Left lobe of liver (tissue), 2 donors: ENCODE data around the gene SYNJ2. TPM values are rescaled to one million over a fixed set of nuclear protein-coding genes. Genes with fewer than 3 reads are reported as not detected.

Source experiments
- ATAC-seq: fragments of 200-7000 bp; cut with Tn5 transposase; one replicate; pipeline ENCODE4 v1.9.1; 2020; ENCODE audit warnings: mild to moderate bottlenecking, moderate library complexity
- DNase-seq: peaks from one replicate; pipeline ENCODE4 v3.0.0-alpha.2; 2020; ENCODE audit warnings: low spot score
- total RNA-seq: library from RNA; stranded (reverse); gene quantifications from one replicate; pipeline ENCODE4 v1.2.1, GENCODE V29; 2021
- donor health status: DM: no; HTN: no; CAD: no; lungs with moderate emphysema.
- donor health status: DM: no; HTN: yes; CAD: no.

SYNJ2 gene
- total RNA-seq, 1 donor from 2014 or later: 5.5 TPM

- DNase-seq: no peak
- ATAC-seq: no peak
Observed at GRCh38 chr6:158024566-158025297, 43.1 kb downstream of the SYNJ2 start.

DNA sequence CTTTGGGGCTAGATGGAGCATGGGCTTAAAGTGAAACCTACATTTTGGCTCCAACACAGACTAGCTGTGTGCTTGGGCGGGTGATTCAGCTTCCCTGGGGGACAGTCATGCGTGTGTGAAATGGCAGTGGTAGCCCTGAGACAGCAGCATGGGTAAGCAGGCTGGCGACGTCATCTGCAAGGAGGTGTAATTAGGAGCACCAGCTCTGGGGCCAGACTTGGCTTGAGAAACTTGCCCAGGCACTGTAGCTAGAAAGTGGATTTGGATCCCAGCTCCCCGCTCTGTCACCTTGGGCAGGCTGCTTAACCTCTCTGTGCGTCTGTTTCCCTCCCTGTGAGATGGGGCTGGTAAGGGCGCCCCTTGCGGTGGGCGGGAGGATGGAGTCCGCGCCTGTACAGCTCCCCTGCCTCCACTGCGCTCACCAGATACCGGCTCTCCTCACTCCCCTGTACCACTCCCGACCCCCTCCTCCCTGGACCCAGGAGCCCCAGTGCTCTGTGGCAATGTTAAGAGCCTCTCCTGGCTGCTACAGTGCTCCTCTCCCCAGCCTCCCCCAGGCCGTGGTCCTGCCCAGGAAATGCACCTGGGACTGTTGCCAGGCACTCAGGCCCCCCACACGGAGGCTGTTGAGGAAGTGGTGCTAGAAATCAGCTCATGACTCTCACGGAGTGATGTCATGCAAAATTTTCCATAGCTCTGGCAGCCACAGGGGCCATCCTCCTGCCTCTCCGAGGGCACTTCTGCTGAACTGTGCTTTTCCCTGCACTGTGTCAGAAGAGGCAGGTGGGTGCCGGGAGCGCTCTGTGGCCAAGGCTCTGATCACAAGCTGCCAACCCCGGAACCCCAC lies 44.6 kb downstream of the SYNJ2 start:
- DNase-seq: peak; percentile 70
- peak; percentile 69 for ATAC-seq

GRCh38 chr6:158026901-158027589 lies 45.4 kb downstream of the SYNJ2 start:
- DNase-seq (no peak), ATAC-seq (no peak)

GRCh38 chr6:158027590-158028285 lies 46.1 kb downstream of the SYNJ2 start:
- no peak for ATAC-seq
- DNase-seq: no peak

- ATAC-seq: no peak
- DNase-seq: no peak
Observed at GRCh38 chr6:158028421-158028820, 46.8 kb downstream of the SYNJ2 start.

- ATAC-seq: no peak
- DNase-seq: no peak
Observed at GRCh38 chr6:158028876-158029275, 47.2 kb downstream of the SYNJ2 start.

- no peak for DNase-seq
- no peak for ATAC-seq
Observed at GRCh38 chr6:158029668-158030230, 48.1 kb downstream of the SYNJ2 start.

GRCh38 chr6:158030380-158031300 lies 49.0 kb downstream of the SYNJ2 start:
- DNase-seq (no peak), ATAC-seq (no peak)

GRCh38 chr6:158031381-158032353 lies 50.0 kb downstream of the SYNJ2 start:
- DNase-seq: no peak

GRCh38 chr6:158032354-158032733 lies 50.7 kb downstream of the SYNJ2 start:
- DNase-seq (no peak), ATAC-seq (no peak)

More at GRCh38 chr6:158031381-158032353, 50.0 kb downstream of the SYNJ2 start:
- ATAC-seq: peak; percentile 24

DNA sequence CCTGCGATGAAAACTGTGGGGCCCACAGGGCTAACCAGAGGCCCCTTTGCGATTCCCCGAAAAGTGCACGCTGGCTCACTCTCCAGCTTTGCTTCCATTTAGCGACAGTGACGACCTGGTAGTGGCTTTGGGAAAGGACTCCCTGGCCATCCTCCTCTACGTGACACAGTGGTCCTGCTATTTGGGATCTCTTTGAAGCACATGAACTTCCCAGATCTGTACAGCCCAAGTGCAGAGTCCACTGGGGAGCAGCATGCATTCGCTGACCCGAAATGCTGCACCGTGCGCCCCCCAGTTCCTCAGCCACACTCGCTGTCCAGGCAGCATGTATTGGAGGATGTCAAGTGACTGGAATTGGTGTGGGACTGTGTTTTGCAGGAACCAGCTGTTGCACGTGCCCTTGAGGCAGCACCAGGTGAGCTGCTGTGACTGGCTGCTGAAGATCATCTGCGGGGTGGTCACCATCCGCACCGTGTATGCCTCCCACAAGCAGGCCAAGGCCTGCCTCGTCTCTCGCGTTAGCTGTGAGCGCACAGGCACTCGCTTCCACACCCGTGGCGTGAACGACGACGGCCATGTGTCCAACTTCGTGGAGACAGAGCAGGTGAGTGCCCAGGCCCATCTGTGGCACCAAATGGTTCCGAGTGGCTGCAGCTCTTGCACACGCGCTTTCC lies 51.6 kb downstream of the SYNJ2 start:
- DNase-seq (no peak), ATAC-seq (no peak)

GRCh38 chr6:158033751-158034702 lies 52.4 kb downstream of the SYNJ2 start:
- ATAC-seq: peak; percentile 96

GRCh38 chr6:158036261-158036660 lies 54.6 kb downstream of the SYNJ2 start:
- ATAC-seq (no peak), DNase-seq (no peak)

More at GRCh38 chr6:158033751-158034702, 52.4 kb downstream of the SYNJ2 start:
- DNase-seq: peak; percentile 78

- DNase-seq: no peak
- ATAC-seq: no peak
Observed at GRCh38 chr6:158037021-158037420, 55.4 kb downstream of the SYNJ2 start.

- no peak for ATAC-seq
- no peak for DNase-seq
Observed at GRCh38 chr6:158037771-158038170, 56.1 kb downstream of the SYNJ2 start.
